SK-N-SH treated with all-trans-retinoic acid at 6 μM for 48 hours (cell line): ENCODE results near the gene TMEM53.

Source experiments
- ATAC-seq: fragments of 200-7000 bp; cut with Tn5 transposase; 3 replicates; pipeline ENCODE4 v1.9.1; 2020; ENCODE audit warnings: mild to moderate bottlenecking, moderate library complexity
- ARNTL ChIP-seq: fragments of 450-650 bp; formaldehyde crosslinking; IDR thresholded peaks from 2 replicates; pipeline ENCODE4 v1.5.0; 2020; ENCODE audit warnings: low read depth, mild to moderate bottlenecking, moderate library complexity, borderline replicate concordance
- BACH2 ChIP-seq: fragments of 250-450 bp; sonication (Bioruptor Pico); IDR thresholded peaks from 2 replicates; pipeline ENCODE4 v1.9.0; 2021; ENCODE audit warnings: mild to moderate bottlenecking, borderline replicate concordance
- CREB5 ChIP-seq: fragments of 250-450 bp; sonication (Bioruptor Pico); IDR thresholded peaks from 2 replicates; pipeline ENCODE4 v1.5.1; 2020; ENCODE audit warnings: low read depth, mild to moderate bottlenecking, moderate library complexity
- CSDC2 ChIP-seq: fragments of 250-450 bp; sonication (Bioruptor Pico); IDR thresholded peaks from 2 replicates; pipeline ENCODE4 v1.5.0; 2020; ENCODE audit warnings: mild to moderate bottlenecking, moderate library complexity
- ESRRG ChIP-seq: fragments of 250-450 bp; sonication (Bioruptor Pico); IDR thresholded peaks from 2 replicates; pipeline ENCODE4 v1.6.1; 2021; ENCODE audit warnings: mild to moderate bottlenecking
- GLIS3 ChIP-seq: fragments of 250-450 bp; sonication (Bioruptor Pico); IDR thresholded peaks from 2 replicates; pipeline ENCODE4 v1.5.0; 2020; ENCODE audit warnings: mild to moderate bottlenecking, moderate library complexity
- ISL1 ChIP-seq: fragments of 250-450 bp; sonication (Bioruptor Pico); IDR thresholded peaks from 2 replicates; pipeline ENCODE4 v2.1.2; 2022; ENCODE audit warnings: mild to moderate bottlenecking, moderate library complexity
- OSR1 ChIP-seq: fragments of 250-450 bp; sonication (Bioruptor Pico); IDR thresholded peaks from 2 replicates; pipeline ENCODE4 v1.8.0; 2022; ENCODE audit warnings: moderate library complexity, mild to moderate bottlenecking, inconsistent platforms
- POU6F1 ChIP-seq: fragments of 250-450 bp; sonication (Bioruptor Pico); IDR thresholded peaks from 2 replicates; pipeline ENCODE4 v1.8.0; 2021; ENCODE audit warnings: low read depth, mild to moderate bottlenecking, moderate library complexity, borderline replicate concordance
- PPARA ChIP-seq: fragments of 250-450 bp; sonication (Bioruptor Pico); IDR thresholded peaks from 2 replicates; pipeline ENCODE4 v1.5.0; 2020; ENCODE audit warnings: mild to moderate bottlenecking, borderline replicate concordance
- RARB ChIP-seq: fragments of 250-450 bp; sonication (Bioruptor Pico); IDR thresholded peaks from 2 replicates; pipeline ENCODE4 v1.8.0; 2021; ENCODE audit warnings: mild to moderate bottlenecking, moderate library complexity
- SNAI2 ChIP-seq: fragments of 250-450 bp; sonication (Bioruptor Pico); IDR thresholded peaks from 2 replicates; pipeline ENCODE4 v1.5.0; 2020; ENCODE audit warnings: mild to moderate bottlenecking, moderate library complexity
- TCF4 ChIP-seq: fragments of 250-450 bp; sonication (Bioruptor Pico); IDR thresholded peaks from 2 replicates; pipeline ENCODE4 v1.8.0; 2021; ENCODE audit warnings: mild to moderate bottlenecking, moderate library complexity, borderline replicate concordance
- TOX ChIP-seq: fragments of 250-450 bp; sonication (Bioruptor Pico); IDR thresholded peaks from 2 replicates; pipeline ENCODE4 v1.8.0; 2021; ENCODE audit warnings: mild to moderate bottlenecking, moderate library complexity, borderline replicate concordance
- ZC3H10 ChIP-seq: fragments of 250-450 bp; sonication (Bioruptor Pico); IDR thresholded peaks from 2 replicates; pipeline ENCODE4 v1.5.1; 2021; ENCODE audit warnings: mild to moderate bottlenecking, moderate library complexity
- ZFP3 ChIP-seq: fragments of 250-450 bp; sonication (Bioruptor Pico); IDR thresholded peaks from 2 replicates; pipeline ENCODE4 v1.5.0; 2020; ENCODE audit warnings: mild to moderate bottlenecking, moderate library complexity
- ZFP30 ChIP-seq: fragments of 450-650 bp; formaldehyde crosslinking; IDR thresholded peaks from 2 replicates; pipeline ENCODE4 v1.5.0; 2022; ENCODE audit warnings: mild to moderate bottlenecking, moderate library complexity
- ZNF565 ChIP-seq: fragments of 450-650 bp; formaldehyde crosslinking; conservative IDR thresholded peaks from 2 replicates; pipeline ENCODE4 v1.5.0; 2020; ENCODE audit warnings: low read depth, mild to moderate bottlenecking, moderate library complexity
- ZNF70 ChIP-seq: fragments of 450-650 bp; formaldehyde crosslinking; IDR thresholded peaks from 2 replicates; pipeline ENCODE4 v1.5.0; 2020; ENCODE audit warnings: mild to moderate bottlenecking, moderate library complexity
- ZNF8 ChIP-seq: fragments of 450-650 bp; formaldehyde crosslinking; IDR thresholded peaks from 2 replicates; pipeline ENCODE4 v1.5.0; 2020; ENCODE audit warnings: mild to moderate bottlenecking, moderate library complexity
- TF ChIP-seq, protein P1 (sequence below): fragments of 250-450 bp; sonication (Bioruptor Pico); IDR thresholded peaks from 2 replicates; pipeline ENCODE4 v1.8.0; 2020; ENCODE audit warnings: mild to moderate bottlenecking, moderate library complexity, borderline replicate concordance
- TF ChIP-seq, protein P2 (sequence below): fragments of 250-450 bp; sonication (Bioruptor Pico); IDR thresholded peaks from 2 replicates; pipeline ENCODE4 v1.5.0; 2020; ENCODE audit warnings: mild to moderate bottlenecking, moderate library complexity
- TF ChIP-seq, protein P3 (sequence below): fragments of 250-450 bp; sonication (Bioruptor Pico); IDR thresholded peaks from 2 replicates; pipeline ENCODE4 v1.5.1; 2021; ENCODE audit warnings: mild to moderate bottlenecking, moderate library complexity

Gene TMEM53

GRCh38 chr1:44632598-44632997 lies 41.7 kb downstream of the TMEM53 start:
- TF ChIP-seq SNAI2 = no peak
- TF ChIP-seq ZC3H10 (CRISPR knock-in tag) = no peak
- TF ChIP-seq PPARA = 0 out of 2 replicates have a peak, but pooled peaks have one; percentile 43
- TF ChIP-seq, protein P1, sequence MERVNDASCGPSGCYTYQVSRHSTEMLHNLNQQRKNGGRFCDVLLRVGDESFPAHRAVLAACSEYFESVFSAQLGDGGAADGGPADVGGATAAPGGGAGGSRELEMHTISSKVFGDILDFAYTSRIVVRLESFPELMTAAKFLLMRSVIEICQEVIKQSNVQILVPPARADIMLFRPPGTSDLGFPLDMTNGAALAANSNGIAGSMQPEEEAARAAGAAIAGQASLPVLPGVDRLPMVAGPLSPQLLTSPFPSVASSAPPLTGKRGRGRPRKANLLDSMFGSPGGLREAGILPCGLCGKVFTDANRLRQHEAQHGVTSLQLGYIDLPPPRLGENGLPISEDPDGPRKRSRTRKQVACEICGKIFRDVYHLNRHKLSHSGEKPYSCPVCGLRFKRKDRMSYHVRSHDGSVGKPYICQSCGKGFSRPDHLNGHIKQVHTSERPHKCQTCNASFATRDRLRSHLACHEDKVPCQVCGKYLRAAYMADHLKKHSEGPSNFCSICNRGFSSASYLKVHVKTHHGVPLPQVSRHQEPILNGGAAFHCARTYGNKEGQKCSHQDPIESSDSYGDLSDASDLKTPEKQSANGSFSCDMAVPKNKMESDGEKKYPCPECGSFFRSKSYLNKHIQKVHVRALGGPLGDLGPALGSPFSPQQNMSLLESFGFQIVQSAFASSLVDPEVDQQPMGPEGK (CRISPR knock-in tag) = no peak
- no peak for TF ChIP-seq ZFP30 (CRISPR knock-in tag)
- TF ChIP-seq BACH2 (CRISPR knock-in tag) = no peak
- ATAC-seq = peak; percentile 33

DNA sequence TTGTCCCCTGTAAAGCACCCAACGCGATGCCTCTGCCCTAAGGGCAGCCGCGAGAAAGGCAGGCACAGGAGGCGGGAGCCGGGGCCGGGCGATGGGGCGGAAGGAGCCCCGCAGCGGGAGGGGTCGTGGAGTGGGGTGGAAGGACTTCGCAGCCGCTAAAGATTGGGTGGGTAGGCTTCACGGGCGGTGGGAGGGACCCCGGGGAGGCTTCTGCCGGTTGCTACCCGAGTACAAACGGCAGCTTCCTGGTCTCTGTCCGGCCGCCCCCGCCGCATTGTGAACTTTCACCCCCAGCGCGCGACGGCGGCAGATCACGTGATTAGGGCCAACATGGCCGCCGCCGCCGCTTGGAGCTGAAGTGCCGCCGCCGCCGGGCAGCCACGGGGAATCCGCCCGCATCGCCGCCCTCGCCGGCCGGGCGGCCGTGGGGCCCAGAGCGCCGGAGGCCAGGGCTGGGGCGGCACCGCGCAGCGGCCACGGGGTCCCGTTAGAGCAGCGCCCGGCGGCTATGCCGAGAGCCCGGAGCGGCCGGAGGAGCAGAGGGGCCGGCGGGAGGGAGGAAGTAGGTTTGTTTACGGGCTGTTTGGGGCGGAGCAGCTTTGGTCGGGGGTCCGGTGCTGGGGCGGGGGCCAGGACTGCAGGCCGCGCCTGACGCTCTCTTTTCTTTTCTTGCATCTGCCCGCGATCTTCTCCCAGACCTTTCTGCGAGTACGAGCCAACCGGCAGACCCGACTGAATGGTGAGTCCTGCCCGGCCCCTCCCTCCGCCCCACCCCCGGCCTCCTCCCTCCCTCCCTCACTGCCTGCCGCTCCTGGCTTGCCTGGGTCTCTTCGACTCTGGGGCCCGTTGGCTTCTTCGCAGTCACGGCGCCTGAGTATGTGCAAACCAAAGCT lies 42.4 kb downstream of the TMEM53 start:
- no peak for TF ChIP-seq BACH2 (CRISPR knock-in tag)
- no peak for TF ChIP-seq SNAI2
- peak; percentile 75 for TF ChIP-seq ZFP3
- TF ChIP-seq POU6F1 (CRISPR knock-in tag) = no peak
- no peak for TF ChIP-seq GLIS3 (CRISPR knock-in tag)
- TF ChIP-seq OSR1 = no peak
- TF ChIP-seq CSDC2 (CRISPR knock-in tag) = peak; percentile 66; the same call in 1 of the 2 replicates
- TF ChIP-seq, protein P2, sequence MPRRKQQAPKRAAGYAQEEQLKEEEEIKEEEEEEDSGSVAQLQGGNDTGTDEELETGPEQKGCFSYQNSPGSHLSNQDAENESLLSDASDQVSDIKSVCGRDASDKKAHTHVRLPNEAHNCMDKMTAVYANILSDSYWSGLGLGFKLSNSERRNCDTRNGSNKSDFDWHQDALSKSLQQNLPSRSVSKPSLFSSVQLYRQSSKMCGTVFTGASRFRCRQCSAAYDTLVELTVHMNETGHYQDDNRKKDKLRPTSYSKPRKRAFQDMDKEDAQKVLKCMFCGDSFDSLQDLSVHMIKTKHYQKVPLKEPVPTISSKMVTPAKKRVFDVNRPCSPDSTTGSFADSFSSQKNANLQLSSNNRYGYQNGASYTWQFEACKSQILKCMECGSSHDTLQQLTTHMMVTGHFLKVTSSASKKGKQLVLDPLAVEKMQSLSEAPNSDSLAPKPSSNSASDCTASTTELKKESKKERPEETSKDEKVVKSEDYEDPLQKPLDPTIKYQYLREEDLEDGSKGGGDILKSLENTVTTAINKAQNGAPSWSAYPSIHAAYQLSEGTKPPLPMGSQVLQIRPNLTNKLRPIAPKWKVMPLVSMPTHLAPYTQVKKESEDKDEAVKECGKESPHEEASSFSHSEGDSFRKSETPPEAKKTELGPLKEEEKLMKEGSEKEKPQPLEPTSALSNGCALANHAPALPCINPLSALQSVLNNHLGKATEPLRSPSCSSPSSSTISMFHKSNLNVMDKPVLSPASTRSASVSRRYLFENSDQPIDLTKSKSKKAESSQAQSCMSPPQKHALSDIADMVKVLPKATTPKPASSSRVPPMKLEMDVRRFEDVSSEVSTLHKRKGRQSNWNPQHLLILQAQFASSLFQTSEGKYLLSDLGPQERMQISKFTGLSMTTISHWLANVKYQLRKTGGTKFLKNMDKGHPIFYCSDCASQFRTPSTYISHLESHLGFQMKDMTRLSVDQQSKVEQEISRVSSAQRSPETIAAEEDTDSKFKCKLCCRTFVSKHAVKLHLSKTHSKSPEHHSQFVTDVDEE (CRISPR knock-in tag) = peak; percentile 55; the same call in 1 of the 2 replicates
- no peak for TF ChIP-seq ZNF8 (CRISPR knock-in tag)
- no peak for TF ChIP-seq RARB (CRISPR knock-in tag)
- no peak for TF ChIP-seq ZNF70 (CRISPR knock-in tag)
- TF ChIP-seq ZNF565 = no peak
- no peak; the same call in 1 of the 2 replicates for TF ChIP-seq PPARA
- TF ChIP-seq, protein P3, sequence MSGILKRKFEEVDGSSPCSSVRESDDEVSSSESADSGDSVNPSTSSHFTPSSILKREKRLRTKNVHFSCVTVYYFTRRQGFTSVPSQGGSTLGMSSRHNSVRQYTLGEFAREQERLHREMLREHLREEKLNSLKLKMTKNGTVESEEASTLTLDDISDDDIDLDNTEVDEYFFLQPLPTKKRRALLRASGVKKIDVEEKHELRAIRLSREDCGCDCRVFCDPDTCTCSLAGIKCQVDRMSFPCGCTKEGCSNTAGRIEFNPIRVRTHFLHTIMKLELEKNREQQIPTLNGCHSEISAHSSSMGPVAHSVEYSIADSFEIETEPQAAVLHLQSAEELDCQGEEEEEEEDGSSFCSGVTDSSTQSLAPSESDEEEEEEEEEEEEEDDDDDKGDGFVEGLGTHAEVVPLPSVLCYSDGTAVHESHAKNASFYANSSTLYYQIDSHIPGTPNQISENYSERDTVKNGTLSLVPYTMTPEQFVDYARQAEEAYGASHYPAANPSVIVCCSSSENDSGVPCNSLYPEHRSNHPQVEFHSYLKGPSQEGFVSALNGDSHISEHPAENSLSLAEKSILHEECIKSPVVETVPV (CRISPR knock-in tag) = no peak
- no peak for TF ChIP-seq ARNTL (CRISPR knock-in tag)
- TF ChIP-seq TOX (CRISPR knock-in tag) = no peak
- no peak for TF ChIP-seq ISL1
- TF ChIP-seq CREB5 (CRISPR knock-in tag) = no peak
- peak; percentile 52; the same call in 1 of the 2 replicates for TF ChIP-seq ZC3H10 (CRISPR knock-in tag)
- no peak for TF ChIP-seq ESRRG
- TF ChIP-seq ZFP30 (CRISPR knock-in tag) = no peak
- TF ChIP-seq, protein P1 (CRISPR knock-in tag) = no peak
- no peak for TF ChIP-seq TCF4 (CRISPR knock-in tag)
- ATAC-seq = peak; percentile 87
